ENCODE results near the gene TFEB. TPM values are rescaled to one million over a fixed set of nuclear protein-coding genes. Genes with fewer than 3 reads are reported as not detected.
"Not testable (repeated sequence)": the region's sequence is repeated elsewhere in the genome, so short reads cannot be mapped to it uniquely, and the experiment has no call there.

TFEB gene
- polyA plus RNA-seq, 12 donors, result 3.7 to 27.9 (median 6.0) TPM; not detected in 1

GRCh38 chr6:41767112-41767833, 31.9 kb upstream of the TFEB start:
- DNase-seq, result peak; percentile 38

GRCh38 chr6:41766043-41766664, 30.7 kb upstream of the TFEB start:
- not testable (repeated sequence) for DNase-seq

GRCh38 chr6:41763470-41763869, 28.1 kb upstream of the TFEB start:
- DNase-seq, result no peak

DNA sequence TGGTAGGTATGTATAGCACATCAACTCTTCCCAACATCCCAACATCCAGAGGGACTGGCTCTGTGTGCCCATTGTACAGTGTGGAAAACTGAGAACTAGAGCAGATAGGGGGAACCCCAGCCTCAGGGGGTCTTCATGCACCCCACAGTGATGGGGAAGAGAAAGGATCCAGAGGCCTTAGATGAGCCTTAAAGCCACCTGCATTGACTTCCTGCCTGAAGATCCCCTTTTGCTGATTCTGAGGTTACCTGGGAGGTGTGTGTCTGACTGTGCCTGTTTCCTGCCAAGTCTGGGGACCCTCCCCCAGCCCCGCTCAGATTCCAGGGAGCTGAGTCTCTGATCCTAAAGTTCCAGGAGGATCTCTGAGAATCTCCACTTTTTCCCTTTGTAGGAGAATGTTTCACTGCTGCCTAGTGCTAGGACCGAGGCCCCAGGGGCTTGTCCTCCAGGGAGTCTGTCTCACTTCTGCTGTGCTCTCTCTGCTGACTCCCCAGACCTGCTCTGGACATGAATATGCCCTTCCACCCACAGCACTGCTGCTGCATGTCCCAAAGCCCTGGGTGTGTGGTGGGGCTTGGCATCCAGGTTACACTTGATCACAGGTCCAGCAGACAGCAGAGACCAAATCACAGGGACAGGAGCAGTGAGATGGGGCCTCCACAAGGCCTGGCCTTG, 24.6 kb upstream of the TFEB start:
- DNase-seq, result no peak

GRCh38 chr6:41759106-41759904, 23.9 kb upstream of the TFEB start:
- no peak for DNase-seq

GRCh38 chr6:41758641-41759035, 23.2 kb upstream of the TFEB start:
- DNase-seq, result no peak

GRCh38 chr6:41757931-41758640, 22.7 kb upstream of the TFEB start:
- DNase-seq, result no peak

GRCh38 chr6:41757271-41757670, 21.9 kb upstream of the TFEB start:
- DNase-seq, result no peak

- no peak for DNase-seq
Measured at GRCh38 chr6:41756354-41756753, 20.9 kb upstream of the TFEB start.

DNA sequence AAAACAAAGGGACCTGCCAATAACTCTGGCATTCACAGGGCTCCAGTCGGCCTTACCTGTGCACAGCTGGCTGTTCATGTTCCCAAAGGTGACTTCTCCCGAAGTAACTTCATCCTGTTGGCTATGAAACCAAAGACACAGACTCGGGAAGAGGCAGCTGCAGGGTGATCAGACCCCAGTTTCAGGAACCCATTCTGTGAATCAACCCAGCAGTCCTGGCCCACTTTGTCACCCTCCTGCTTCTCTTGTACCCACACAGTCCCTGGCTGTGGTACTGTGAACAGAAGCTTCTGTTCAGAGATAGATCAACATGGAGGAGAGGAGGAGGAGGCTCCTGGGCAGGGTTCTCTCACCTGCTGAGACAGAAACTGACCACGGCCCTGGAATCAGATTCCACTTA, 20.5 kb upstream of the TFEB start:
- DNase-seq, result no peak

DNA sequence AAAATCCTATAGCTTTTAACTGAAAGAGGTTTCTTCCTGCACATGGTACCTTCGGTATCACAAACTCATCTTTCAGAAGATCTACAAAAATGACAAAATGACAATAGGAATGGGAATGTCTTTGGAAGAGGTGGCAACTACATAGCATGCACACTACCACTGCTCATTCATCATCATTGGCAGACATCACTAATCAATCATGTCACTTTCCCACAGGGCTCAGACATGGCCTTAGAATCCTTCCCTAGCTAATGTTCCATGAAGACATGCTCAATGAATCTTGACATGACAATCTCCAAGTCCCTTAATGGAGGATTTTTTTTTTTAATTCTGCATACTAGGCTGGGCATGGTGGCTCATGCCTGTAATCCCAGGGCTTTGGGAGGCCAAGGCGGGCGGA, 15.0 kb upstream of the TFEB start:
- DNase-seq, result no peak

DNA sequence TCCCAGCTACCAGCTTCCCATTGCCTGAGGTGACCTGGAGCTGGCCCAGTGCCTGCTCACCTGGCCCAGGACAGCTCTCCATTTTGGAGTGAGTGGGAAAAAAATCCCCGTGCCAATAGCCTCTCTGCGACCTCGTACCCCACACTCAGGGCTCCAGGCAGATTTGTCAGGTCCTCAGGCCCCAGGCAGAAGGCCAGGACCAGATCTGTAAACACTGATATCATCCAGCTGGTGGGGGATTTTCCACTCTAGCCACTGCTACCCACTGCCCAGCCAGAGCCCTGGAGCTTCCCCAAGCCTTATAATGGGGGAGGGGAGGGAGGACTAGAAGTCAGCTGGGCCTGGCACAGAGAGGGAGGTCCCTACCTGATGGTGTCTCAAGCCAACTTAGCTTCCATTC, 13.1 kb upstream of the TFEB start:
- DNase-seq, result no peak

DNA sequence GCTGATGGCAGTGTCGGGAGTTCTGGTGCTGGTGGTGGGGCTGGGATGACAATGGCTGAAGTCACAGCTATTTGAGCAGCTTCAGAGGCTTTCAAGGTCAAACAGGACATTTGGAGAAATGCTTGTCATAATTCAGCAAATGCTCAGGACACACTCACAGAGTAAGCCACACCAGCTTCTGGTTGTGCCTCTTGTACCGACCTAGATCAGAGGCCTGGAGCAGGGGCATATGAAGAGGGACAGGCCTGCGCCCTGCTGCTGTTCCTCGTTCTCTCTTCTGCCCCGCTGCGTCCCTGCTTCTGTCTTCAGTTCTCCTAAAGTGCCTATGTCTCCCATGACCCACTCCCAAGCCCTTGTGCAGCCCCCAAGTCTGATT, 12.7 kb upstream of the TFEB start:
- no peak for DNase-seq

DNA sequence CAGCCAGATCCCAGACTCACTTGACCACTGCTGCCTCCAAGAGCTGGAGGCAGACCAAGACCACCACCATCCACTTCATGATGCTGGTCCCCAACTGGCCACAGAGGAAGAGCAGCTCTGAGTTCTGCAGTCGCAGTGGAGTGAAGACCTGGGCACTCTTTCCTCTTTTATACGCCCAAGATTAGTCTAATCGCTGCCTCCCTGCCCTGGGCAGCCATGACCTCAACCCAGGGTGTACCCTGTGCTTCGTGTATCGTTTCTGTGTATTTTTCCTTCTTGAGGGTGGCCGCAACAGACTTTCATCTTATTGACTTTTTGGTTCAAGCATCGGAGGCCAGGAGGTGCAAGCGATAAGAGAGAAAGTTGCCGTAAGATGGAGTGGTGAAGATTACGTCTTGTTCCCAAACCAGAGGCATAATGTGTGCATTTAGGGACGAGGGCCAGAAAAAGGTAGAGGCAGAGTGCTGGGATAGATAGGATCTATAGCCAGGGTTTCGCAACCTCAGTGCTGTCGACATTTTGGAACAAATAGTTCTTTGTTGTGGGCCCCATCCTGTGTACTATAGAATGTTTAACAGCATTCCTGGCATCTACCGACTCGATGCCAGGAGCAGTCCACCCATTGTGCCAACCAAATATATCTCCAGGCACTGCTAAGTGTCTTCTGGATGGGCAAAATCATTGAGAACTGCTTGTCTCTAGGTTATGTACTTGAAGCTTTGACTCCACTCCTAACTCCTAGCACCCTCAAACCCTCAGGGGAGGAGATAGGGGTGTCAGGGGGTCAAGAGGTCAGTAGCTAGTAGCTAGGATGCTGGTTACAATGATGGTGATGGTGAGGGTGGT, 12.1 kb upstream of the TFEB start, which contains the start of gene PGC:
TSS of gene PGC (minus strand) at position 142 of the 846 bp plus-strand sequence. CDS start at position 79, 63 bp downstream.
- no peak for DNase-seq

DNA sequence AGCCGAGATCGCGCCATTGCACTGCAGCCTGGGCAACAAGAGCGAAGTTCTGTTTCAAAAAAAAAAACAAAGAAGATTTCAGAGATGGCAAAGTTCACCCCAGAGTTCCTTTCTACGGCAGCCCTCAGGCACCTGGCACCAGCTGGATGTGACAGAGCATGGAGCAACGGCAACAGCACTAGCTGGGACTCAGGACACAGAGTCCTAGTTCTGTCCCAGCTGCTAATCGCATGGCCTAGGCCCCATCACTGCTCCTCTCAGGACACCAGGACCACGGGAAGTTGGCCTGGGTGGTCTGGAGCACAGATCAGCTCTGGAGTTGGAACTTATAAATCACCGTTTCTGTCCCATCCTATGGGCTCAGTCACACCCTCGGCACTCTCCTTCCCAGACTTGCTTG, 10.7 kb upstream of the TFEB start:
- no peak for DNase-seq

GRCh38 chr6:41744236-41744787, 8.9 kb upstream of the TFEB start:
- no peak for DNase-seq

GRCh38 chr6:41743406-41744235, 8.2 kb upstream of the TFEB start:
- DNase-seq, result no peak

DNA sequence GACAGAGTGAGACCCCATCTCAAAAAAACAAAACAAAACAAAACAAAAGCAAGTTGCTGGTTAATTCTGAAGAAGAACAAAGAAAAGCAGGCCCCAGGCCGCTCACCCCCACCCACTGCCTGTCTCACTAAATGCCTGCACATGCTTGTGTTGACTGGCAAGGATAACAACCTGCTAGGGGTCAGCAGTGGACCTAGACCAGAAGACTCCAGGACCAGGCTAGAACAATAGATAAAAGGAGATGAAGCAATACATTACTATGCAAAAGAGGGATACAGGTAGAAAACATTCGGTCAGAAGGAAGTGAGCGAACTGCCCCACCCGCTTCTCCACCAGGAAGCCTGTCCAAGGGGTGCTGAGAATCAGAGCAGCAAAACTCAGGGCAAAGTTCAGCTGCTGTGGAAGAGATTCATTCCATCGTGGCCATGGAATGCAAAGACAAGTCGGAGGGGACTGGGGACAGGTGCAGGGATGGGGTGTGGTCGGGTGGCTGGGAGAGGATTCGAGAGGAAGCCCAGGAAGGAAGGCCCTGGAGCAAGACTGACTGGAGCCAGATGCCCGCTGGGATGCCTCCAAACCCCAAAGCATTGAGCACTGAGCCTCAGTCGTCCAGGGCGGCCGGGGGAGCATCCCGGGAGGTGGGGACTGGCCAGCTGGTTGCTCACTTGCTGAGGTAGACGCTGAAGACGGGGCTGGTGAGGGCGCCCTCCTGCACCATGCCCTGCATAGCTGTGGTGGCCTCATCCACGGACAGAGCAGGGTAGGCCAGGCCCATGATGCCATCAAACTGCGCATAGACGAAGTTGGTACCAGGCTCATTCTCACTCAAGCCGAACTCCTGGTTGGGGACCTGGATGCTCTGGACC, 6.5 kb upstream of the TFEB start:
- DNase-seq, result no peak
